Measurements from ENCODE around the gene EXOC4. TPM values are rescaled to one million over a fixed set of nuclear protein-coding genes. Genes with fewer than 3 reads are reported as not detected.

The EXOC4 gene
- total and polyA plus RNA-seq, 2 of the 8 experiments (the other 6 are each of a cell fraction or from before 2014, with no cell fraction given) = 27.0 to 67.3 TPM

DNA sequence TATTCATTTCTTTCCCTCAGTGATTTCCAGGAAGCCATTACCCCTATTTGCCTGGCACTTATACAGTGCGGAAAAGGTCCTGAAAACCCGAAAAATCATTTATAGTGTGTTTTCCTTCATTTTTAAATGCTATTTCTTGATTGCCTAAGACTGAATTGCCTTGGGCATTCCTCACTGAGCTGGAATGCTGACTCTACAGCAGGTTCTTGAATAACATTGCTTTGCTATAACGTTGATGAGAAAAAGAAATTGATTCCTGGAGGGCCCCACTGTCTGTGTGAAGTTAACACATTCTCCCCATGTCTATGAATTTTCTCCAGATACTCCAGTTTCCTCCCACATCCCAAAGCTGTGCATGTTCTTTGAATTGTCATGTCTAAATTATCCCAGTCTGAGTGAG lies 308.5 kb downstream of the EXOC4 start (continued):
- no peak for TF ChIP-seq SP2 (IDR thresholded peaks at IDR 0.05; ENCODE audit: low read length)
